Ishikawa (cell line): ENCODE results near the gene BARHL1.

Source experiments
- TAF1 ChIP-seq: IDR thresholded peaks from 2 replicates; pipeline ENCODE4 v1.6.1; 2012; ENCODE audit warnings: low read depth, mild to moderate bottlenecking
- YY1 ChIP-seq: IDR thresholded peaks from 2 replicates; pipeline ENCODE4 v1.6.1; 2012; ENCODE audit warnings: low read depth
- TF ChIP-seq, protein P1 (sequence below): IDR thresholded peaks from 2 replicates; pipeline ENCODE4 v1.6.1; 2012

DNA sequence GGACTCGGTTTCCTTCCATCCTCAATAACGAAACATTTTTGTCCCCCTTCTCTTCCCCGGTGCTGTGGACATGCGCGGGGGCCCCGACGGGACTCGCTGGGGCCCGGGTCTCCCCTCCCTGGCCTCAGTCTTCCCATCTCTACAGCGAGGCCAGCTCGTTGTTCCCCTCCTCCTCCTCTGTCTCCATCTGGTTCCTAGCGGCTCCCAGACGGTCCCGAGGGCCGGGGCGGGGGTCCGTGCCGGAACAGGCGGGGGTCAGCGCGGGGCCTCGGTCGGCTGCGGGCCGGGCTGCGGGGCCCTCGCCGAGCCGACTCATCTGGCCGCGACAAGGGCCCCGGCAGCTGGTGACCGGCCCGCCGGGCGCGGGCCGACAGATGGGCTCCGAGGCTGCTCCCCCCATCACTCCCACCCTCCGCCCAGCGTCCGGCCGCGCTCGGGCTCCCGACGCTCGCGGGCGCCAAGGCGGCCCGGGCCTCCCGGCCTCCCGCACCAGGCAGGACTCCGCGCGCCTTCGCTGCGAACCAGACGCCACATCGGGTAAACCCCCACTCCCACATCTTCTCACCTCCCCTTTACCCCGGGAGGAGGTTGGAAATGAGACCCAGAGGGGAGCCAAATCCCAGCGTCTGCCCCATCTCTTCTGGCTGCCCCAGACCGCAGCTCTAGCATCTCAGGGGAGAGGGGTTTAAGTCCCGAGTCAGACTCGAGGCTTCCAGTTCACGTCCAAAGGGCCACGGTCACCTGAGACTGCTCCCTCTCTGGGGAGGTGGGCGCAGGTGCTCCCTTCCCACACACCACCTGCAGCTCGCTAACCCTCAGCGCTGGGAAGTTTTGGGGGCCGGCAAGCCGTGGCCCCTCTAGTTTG is 8.1 kb downstream of the BARHL1 start:
- TF ChIP-seq YY1, result no peak
- TF ChIP-seq, protein P1, sequence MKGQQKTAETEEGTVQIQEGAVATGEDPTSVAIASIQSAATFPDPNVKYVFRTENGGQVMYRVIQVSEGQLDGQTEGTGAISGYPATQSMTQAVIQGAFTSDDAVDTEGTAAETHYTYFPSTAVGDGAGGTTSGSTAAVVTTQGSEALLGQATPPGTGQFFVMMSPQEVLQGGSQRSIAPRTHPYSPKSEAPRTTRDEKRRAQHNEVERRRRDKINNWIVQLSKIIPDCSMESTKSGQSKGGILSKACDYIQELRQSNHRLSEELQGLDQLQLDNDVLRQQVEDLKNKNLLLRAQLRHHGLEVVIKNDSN, result no peak
- no peak for TF ChIP-seq TAF1
